ENCODE measurements around the gene WHRN.

The WHRN gene

DNA sequence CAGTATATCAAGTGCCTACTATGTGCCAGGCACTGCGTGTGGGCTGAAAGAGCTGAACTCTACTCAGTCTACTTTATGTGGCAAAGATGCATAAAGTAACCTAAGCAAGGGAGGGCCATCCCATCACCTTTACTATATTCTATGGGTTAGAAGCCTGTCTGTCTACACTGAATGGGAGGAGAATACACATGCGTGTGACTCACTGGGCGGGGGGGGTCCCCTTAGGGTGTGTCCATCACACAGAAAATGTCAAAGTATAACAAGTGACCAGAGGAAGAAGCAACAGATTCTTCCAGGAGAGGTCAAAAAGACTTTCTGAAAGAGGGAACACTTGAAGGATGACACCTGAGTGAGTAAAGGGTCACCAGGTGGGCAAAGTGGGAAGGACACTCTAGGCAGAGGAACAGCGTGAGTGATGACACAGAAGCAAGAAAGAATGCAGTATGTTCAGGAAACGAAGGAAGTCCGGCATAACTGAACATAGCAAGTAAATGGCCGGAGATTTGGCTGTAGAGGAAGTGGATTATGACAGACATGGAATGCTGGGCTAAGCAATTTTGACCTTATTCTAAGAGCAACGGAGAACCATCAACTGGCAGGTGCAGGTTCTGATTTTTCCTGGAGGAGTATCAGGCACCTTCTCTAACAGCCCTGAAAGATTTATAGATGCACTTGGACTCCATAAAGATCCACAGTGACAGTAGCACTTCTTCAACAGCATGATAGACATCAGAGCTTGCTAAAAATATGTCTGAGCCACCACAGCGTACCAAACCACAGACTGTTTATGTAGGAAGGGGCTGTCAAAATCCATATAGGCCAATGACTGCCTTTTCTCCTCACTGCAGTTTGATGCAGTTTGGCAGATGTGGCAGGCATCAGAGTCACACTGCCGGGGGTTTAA, 8.0 kb upstream of the WHRN start:
- DNase-seq, result no peak

DNA sequence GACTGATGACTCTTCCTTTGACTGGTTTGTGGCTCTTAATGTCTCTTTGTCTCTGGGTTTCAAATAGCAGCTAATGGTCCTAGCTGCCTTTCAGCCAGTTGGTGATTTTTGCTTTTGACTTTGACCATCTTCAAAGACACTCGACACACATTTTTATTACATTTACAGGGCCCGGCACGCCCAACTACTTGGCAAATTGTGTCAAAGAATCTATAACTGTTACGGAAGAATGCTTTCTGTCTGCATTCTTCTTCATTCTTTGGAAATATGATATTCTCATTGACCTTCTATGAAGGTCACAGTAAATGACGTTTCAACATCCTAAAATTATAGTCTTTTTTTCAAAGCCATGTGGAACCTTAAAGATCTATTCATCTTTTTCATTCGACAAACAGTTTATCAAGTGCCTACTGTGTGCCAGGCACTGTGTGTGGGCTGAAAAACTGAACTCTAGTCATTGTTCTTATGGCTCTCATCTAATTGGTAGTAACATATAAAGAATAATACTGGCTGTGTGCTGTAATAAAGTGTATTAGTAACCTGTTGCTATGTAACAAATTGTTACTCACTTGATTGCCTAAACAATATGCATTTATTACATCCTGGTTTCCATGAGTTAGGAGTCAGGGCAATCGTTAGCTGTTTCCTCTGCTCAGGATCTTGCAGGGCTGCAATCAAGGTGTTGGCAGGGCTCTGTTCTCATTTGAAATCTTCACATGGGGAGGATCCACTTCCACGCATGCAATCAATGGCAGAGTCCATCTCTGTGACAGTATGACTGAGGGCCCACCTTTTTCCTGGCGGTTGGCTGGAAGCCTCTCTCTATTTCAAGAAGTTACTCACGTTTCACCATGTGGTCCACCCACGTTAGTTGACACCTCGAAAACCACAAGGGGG, 7.0 kb upstream of the WHRN start:
- DNase-seq, result no peak

- DNase-seq, result peak; percentile 11 to 57
Measured at GRCh38 chr9:114507726-114508125, 2.5 kb upstream of the WHRN start.

DNA sequence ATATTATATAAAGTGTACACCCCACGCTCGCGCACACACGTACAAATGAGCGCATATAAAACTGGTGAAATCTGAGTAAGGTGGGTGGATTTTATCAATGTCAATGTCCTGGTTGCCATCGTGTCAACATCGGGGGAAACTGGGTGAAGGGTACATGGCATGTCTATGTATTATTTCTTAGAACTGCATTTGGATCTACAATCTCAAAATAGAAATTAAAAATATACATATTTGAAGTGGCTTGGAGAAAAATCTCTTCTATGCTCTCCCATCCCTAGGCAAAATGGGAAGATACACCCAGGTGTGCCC, 763 bp upstream of the WHRN start:
- no peak for DNase-seq

DNA sequence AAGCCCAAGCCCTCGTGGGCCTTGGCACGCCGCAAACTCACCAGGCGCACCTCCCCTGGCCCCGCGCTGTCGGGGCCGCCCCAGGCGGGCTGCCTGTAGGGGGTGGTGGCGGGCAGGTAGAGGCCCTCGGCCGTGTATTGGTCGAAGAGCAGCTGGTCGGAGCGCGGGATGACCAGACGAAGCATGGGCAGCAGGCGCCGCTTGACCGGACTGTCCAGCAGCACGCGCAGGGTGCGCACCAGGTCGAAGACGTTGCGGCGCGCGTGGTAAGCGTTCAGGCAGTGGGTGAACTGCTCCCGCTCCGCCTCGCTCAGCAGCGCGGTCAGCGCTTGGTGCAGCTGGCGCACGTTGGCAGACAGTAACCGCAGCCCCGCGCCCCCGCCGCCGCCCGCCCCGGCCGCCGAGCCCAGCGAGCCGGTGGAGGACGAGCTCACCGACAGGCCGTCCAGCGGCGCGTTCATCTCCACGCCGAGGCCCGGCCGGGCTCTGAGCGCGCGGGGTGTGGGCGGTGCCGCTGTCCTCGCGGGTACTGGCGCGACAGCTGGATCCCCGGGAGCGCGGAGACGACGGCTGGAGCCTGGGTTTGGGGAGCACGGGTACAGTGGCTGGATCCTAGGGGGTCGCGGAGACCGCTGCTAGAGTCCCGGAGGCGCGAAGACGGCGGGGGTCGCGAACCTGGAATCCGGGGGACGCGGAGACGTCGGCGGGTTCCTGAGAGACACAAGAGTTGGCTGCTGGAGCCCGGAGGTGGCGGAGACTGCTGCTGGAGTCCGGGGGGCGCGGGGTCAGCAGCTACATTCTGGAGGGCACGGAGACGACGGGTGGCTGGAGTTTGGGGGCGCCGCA, 709 bp downstream of the WHRN start:
- peak in 1 of 2 experiments; percentile 53 for DNase-seq

DNA sequence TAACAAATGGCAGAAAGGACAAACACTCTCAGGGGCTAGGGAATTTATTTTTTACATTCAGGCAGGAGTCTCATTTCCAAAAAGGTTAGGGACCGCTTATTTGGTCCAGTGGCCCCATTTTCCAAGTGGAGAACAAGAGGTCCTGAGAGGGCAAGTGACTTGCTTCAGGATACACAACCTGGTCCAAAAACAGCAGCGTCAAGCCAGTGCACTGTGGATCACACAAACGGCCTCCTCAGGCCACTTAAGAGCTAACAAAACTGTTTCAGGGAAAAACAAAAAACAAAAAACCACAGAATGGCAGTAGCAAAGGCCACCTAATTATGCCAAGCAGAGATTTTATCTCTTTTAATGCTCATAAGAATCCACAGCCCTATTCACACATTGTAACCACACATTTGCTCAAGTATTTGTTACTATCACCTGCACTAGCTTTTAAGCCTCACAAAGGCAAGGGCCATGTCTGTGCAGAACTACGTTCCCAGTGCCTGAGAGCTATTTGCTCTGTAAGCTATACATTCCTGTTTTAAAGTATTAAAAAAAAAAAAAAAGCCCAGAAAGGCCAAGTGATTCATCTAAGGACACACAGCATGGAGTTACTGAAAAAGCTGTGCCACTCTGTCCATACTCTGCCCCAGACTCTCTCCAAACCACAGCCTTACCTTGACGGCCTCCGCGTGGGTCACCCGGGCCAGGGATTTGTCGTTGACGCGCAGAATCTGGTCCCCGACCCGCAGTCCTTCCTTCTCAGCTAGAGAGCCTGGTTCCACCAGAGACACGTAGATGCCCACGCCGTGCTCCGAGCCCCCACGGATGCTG, 1.5 kb downstream of the WHRN start:
- DNase-seq, result no peak

GRCh38 chr9:114503009-114503408, 2.3 kb downstream of the WHRN start:
- no peak for DNase-seq

DNA sequence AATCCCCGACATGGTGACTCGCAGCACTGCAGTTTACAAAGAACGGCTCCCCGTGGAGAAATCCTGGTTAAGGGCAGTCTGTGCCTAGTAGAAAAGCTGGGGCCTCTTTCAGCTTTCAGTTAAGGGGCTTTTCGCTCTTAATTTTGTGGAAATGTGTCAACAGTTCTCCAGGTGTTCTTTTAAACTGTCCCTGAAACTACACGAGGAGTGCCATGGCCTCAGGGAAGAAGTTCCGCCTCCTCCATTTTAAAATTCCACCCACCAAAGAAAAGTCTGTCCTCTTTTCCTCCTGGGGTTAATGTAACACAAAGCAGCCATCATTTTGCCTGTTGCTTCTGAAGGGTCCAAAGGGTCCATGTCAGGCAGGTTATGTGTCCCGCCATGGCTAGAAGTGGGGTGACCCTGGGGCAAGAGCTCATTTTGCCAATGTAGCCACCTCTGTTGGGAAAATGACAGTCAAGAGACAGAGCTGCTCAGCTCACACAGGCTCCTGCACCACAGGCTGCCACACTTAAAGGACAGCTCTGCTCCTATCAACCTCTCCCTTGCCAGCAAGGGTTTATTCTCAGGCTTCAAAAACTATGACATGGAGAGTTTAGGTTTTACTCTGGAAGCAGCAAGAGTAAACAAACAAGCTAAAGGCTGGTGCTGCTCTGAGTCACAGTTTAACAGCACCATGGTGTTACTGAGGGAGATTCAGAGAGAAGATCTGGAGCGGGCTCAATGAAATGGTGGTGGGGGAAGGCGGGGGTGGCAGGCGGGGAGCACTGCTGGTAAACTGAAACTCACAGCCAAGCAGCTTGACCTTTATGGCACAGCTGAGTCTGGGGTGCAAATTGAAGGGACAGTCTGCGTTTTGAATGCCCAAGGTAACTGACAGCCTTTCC, 3.2 kb downstream of the WHRN start:
- DNase-seq, result peak in 1 of 2 experiments; percentile 11

DNA sequence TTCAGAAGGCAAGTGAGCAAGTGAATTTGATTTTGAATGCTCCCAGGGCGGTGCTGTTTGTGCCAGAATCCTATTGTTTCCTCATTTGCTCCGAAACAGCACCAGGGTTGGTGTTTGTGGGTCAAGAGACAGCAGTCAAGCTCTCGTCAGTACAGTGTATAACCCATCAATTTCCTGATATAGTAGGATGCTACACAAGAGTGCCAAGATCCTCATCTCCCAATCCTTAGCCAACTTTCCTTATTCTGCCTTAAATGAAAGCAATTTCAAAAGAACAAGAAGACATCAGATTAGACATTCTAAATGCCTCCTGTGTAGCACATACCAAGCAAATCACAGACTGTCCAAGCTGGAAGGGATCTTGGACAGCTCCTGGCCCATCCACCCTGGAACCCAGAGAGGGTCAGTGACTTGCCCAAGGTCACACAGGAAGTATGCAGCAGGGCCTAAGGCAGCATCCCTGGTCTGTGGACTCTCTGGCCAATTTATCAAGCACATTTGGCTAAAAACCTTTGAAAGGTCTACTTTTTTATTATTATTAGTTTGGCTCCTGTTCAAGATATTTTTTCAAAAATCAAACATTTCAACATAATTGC, 4.5 kb downstream of the WHRN start:
- DNase-seq, result no peak

- no peak for DNase-seq
Measured at GRCh38 chr9:114499941-114500696, 5.2 kb downstream of the WHRN start.

DNA sequence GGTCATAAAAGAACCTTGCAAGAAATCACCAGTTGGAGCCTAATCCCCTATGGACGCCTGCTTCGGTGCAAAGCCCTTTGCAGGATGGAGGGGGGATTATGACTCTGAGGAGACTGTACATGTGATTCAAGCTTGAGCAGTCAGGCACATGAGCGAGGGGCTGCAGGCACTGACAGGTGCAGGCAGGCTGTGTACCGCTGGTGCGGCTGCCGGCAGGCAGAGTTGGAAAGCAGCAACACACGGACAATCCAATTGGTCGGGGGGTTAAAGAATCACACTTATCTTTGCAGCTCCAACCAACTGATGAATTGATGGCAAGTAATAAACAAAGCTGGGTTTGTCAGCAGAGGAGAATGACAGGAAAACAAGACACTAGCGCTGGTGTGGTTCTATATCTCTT, 5.7 kb downstream of the WHRN start:
- DNase-seq, result peak; percentile 95 to 99

DNA sequence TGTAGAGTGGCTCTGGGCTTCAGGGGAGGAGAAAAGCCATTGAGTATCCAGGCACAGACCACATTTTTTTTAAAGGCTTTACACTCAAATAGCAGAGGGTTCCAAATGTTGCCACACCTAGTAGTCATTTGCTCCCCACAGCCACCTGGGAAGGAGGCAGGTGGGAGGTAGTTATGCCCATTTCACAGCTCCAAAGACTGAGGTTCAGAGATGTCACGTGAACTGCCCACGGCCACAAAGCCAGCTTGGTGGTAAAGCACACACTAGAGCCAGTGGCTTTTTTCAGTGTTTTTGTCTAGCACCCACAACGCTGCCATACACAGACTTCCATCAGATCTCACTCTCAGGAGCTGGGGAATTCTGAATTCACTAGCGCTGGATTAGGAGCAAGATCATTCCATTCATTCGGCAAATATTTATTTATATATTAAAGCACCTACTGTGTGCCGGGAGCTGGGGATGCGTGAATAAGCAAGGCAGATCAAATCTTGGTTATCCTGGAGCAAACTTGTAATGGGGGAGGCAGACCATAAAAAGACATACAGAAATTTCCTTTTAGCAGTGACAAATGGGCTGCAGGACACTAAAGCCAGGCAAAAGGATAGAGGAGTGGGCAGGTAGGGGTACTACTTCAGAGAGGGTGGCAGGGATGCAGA, 7.4 kb downstream of the WHRN start:
- DNase-seq, result no peak

- DNase-seq, result no peak
Measured at GRCh38 chr9:114497236-114497635, 8.0 kb downstream of the WHRN start.

DNA sequence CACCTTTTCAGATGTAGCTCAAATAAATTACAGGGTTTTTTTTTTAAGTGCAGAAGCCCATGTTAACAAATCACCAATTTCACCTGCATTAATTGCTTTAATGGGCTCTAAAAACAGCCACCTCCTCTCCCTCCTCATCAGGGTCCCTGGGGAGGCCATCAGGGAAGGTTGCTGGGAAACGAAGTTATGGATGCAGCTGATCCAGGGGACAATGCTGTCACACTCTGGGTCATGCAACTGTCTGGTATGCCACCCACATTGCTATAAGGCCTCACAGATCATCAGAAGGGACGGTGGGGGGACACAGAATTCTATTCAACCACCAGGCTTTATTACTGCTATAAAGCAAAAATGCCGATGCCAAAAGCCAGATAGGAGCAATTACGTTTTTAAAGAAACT, 9.3 kb downstream of the WHRN start:
- DNase-seq, result peak; percentile 23 to 41

- DNase-seq, result no peak
Measured at GRCh38 chr9:114494776-114495569, 10.3 kb downstream of the WHRN start.

DNA sequence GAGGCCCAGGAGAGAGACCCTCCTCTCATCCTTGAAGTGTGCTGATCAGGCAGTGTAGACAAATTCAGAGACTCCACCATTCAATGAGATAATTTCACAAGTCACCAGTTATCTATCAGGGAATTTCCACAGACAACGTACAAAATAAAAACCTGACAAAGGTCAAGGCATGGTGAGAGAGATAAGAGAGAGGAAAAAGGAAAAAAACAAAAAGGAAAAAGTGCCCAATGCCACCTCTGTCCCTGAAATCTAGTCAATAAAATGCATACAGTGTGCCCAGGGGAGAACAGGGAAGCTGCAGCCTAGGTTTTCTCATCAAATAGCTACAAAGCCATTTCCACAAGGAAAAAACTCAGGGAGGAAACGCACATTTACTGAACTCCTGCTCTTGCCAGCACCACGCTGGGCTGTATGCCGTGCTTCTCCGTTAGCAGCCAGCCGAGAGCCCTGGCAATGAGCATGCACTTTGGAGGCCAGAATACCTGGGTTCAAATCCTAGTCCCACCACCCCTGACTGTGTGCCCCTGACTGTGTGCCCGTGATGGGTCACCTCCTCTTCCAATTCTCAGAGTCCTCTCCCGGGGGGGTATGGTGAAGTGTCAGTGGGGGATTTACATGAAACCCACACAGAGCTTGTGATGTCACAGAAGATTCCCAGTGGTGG, 11.6 kb downstream of the WHRN start:
- DNase-seq, result no peak

GRCh38 chr9:114492991-114493390, 12.3 kb downstream of the WHRN start:
- DNase-seq, result no peak

DNA sequence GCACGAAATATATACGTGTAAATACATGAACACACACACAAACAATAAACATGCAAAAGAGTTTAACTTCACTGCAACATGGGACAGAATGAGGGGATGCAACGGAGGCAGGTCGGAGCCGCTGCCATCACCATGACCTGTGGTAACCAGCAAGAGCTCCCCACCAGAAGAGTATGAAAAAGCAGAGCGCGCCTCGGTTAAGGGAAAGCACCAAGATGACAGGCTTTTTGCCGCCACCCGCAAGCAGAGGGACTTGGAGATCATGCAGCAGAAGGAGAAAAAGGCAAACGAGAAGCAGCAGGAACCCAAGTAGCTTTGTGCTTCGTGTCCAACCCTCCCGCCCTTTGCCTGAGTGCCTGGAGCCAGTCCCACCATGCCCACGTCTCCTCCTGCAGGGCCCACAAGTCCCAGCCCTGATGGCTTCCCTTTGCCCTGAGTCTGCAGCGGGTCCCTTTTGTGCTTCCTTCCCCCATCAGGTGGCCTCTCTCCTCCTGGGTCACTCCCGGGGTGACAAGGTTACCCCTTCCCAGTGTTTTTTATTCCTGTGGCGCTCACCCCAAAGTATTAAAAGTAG, 13.8 kb downstream of the WHRN start:
- no peak for DNase-seq

Data from NCI-H524 (cell line).